OCI-LY1 (cell line): ENCODE data around the gene OPTC.

Experiments
- CTCF ChIP-seq: fragments of 200-600 bp; sonication (generic), shearing (Covaris generic); IDR thresholded peaks from 2 replicates; pipeline ENCODE4 v1.5.1; 2017; ENCODE audit warnings: mild to moderate bottlenecking, antibody characterized with exemption, low read length, moderate library complexity, mixed read lengths
- EZH2 ChIP-seq: fragments of 200-600 bp; sonication (generic), shearing (Covaris generic); IDR thresholded peaks from 2 replicates; pipeline ENCODE4 v1.8.0; 2017; ENCODE audit warnings: borderline replicate concordance, mixed run types, mild to moderate bottlenecking, antibody characterized with exemption, low read length, moderate library complexity, mixed read lengths

- TF ChIP-seq CTCF (no peak), EZH2 (no peak)
These were observed 13.1 kb downstream of the OPTC start for GRCh38 chr1:203506858-203507626.
